ENCODE results near the gene RIPOR1. TPM values are rescaled to one million over a fixed set of nuclear protein-coding genes. Genes with fewer than 3 reads are reported as not detected.

The RIPOR1 gene
- total RNA-seq, 1 donor from 2014 or later, result 13.7 TPM

GRCh38 chr16:67525176-67525860 is 3.3 kb upstream of the RIPOR1 start:
- Histone ChIP-seq H3K36me3 (ENCODE audit: control insufficient read depth, insufficient read depth, low read length) (no peaks in the 10 kb centered on the region), H3K4me3 (ENCODE audit: low read depth, low read length) (no peak overlapping the region), H3K27me3 (ENCODE audit: control insufficient read depth, insufficient read depth, low read length) (no peaks in the 10 kb centered on the region)
- DNase-seq (ENCODE audit: low read depth) (no peak), FAIRE-seq (no peak)
- TF ChIP-seq CTCF (IDR thresholded peaks at IDR 0.05; ENCODE audit: insufficient read depth, low read length, severe bottlenecking), result no peak

GRCh38 chr16:67526149-67526791 is 2.4 kb upstream of the RIPOR1 start:
- no peaks in the 10 kb centered on the region for H3K36me3 ChIP-seq (ENCODE audit: control insufficient read depth, insufficient read depth, low read length)
- no peaks in the 10 kb centered on the region for H3K27me3 ChIP-seq (ENCODE audit: control insufficient read depth, insufficient read depth, low read length)
- H3K4me3 ChIP-seq (ENCODE audit: low read depth, low read length), result no peak overlapping the region
- TF ChIP-seq CTCF (IDR thresholded peaks at IDR 0.05; ENCODE audit: insufficient read depth, low read length, severe bottlenecking), result no peak
- FAIRE-seq (no peak), DNase-seq (ENCODE audit: low read depth) (peak; percentile 86)

GRCh38 chr16:67528870-67529581 is 397 bp downstream of the RIPOR1 start:
- DNase-seq (ENCODE audit: low read depth), result no peak
- no peak for FAIRE-seq
- TF ChIP-seq CTCF (IDR thresholded peaks at IDR 0.05; ENCODE audit: insufficient read depth, low read length, severe bottlenecking), result no peak
- no peaks in the 10 kb centered on the region for H3K36me3 ChIP-seq (ENCODE audit: control insufficient read depth, insufficient read depth, low read length)
- peak overlapping the region; percentile 55 for H3K4me3 ChIP-seq (ENCODE audit: low read depth, low read length)
- no peaks in the 10 kb centered on the region for H3K27me3 ChIP-seq (ENCODE audit: control insufficient read depth, insufficient read depth, low read length)

- Histone ChIP-seq H3K27me3 (ENCODE audit: control insufficient read depth, insufficient read depth, low read length) (no peaks in the 10 kb centered on the region), H3K36me3 (ENCODE audit: control insufficient read depth, insufficient read depth, low read length) (no peaks in the 10 kb centered on the region), H3K4me3 (ENCODE audit: low read depth, low read length) (peak overlapping the region; percentile 55)
- FAIRE-seq (no peak), DNase-seq (ENCODE audit: low read depth) (no peak)
- TF ChIP-seq CTCF (IDR thresholded peaks at IDR 0.05; ENCODE audit: insufficient read depth, low read length, severe bottlenecking), result no peak
Observed at GRCh38 chr16:67529582-67530012, 968 bp downstream of the RIPOR1 start.

GRCh38 chr16:67530013-67530939 is 1.6 kb downstream of the RIPOR1 start:
- H3K36me3 ChIP-seq (ENCODE audit: control insufficient read depth, insufficient read depth, low read length), result no peaks in the 10 kb centered on the region
- no peak for FAIRE-seq
- H3K27me3 ChIP-seq (ENCODE audit: control insufficient read depth, insufficient read depth, low read length), result no peaks in the 10 kb centered on the region
- no peak for TF ChIP-seq CTCF (IDR thresholded peaks at IDR 0.05; ENCODE audit: insufficient read depth, low read length, severe bottlenecking)
- DNase-seq (ENCODE audit: low read depth), result no peak
- peak overlapping the region; percentile 55 for H3K4me3 ChIP-seq (ENCODE audit: low read depth, low read length)
